ENCODE measurements around the gene VSIG8.

Gene VSIG8

GRCh38 chr1:159856576-159856975 lies 5.9 kb downstream of the VSIG8 start:
- DNase-seq (ENCODE audit: low read depth): no peak

DNA sequence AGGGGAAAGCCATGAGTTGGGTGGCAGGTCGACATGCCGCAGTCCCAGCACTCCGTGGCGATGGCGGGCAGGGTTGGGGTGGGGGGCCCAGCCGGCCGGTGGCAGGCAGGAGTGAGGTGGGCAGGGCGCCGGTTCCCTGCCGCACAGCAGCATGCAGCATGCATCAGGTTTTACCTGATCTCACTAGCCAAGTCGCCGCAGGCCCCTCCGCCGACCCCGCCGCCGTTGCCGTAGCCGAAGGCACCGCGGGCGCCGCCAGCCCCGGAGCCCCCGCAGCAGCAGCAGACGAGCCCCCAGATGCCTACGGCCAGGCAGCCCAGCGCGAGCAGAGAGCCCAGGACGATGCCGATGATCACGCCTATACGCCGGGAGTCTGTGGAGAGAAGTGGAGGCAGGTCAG lies 6.7 kb downstream of the VSIG8 start:
- DNase-seq (ENCODE audit: low read depth): no peak

- peak; percentile 71 for DNase-seq (ENCODE audit: low read depth)
Observed at GRCh38 chr1:159854693-159855192, 7.7 kb downstream of the VSIG8 start.

DNA sequence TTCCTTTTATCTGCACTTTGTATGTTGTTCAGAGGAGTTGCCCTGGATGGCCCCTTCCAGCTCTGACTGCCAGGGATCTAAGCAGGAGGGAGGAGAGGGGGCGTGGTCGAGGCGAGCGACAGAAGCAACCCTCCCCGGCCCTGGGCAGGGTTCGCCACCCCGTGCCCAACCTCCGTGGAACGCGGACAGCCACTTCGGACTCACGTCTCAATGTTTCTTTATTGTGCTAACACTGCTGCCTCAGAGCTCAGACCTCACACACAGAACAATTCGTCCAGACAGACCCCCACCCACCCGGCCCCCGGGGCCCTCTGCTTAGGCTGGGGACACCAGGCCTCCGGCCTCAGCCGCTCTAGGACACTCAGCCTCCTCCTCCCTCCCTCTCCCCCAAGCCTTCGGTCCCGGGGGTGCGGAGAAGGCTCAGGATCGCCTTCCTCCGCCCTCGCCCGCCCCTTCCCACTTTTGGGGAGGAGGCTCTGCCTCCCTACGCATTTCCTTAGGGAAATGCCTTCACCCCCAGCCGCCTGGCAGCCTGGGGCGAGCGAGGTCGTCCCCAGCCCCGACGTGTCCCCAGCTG lies 8.3 kb downstream of the VSIG8 start:
- DNase-seq (ENCODE audit: low read depth): no peak

- no peak for DNase-seq (ENCODE audit: low read depth)
Observed at GRCh38 chr1:159853417-159854115, 8.9 kb downstream of the VSIG8 start.

DNA sequence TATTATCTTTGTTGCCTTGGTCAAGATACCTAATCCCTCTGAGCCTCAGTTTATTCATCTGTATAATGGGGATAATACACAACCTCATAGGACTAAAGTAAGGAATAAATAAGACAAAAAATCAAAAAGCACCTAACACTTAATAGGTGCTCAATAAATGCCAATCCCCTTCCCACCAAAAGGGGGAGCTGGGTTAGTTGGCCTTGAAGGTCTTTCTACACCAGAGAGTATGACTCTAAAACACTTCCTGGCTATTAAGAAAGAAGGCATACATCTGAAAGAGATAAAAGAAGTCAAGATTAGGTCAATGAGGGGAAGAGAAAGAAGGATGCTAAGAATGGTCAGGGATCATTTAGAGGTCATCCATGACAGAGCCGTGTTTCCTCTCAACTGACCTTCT lies 11.1 kb downstream of the VSIG8 start:
- DNase-seq (ENCODE audit: low read depth): no peak

DNA sequence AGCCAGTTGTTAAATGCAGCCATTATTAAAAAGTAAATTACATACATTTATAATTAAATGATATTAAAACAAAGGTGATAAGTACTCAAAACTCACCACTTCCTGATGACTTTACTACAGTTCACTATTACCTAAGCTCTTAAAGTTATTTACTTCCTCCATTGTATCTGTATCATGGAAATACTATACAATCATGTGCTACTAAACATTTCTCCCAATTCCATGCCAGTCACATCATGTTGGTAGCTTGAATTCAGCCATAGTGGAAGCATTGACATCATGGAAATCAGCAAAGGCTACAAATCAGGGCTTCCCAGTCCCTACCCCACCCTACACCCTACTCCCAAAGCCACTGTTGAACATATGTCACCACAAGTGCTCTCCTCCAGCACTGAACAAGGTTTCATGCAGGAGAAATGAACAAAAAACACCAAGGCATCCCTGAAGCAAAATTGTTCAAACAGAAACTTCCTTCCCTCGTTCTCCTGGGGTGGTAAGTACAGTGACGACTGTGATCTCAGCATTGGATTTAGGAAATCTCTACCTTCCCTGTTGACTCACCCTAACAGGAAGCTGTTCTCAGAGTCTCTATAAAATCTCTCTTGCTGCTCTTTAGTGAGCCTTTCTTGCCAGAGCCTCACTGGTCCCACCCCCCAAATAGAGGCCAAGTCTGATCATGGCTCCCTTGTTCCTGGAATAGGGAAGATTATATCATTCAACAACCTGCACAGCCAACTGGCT lies 12.7 kb downstream of the VSIG8 start:
- no peak for DNase-seq (ENCODE audit: low read depth)

DNA sequence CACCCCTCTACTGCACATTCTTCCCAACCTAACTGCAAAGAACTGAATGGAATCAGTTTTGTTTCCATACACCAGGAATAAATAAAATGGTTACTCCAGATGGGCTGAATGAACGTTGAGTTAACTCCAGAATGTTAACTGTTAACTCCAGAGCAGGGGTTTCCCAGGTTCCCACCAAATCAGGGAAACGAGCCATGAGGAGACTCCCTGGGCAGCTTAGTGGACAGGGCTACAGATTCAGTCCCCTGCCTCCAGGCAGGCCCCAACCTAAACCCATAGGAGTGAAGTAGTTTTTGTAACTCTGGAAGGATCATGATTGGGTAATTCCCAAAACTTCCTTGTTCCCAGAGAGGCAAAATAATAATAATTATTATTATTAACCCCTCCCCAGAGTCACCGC lies 14.1 kb downstream of the VSIG8 start:
- no peak for DNase-seq (ENCODE audit: low read depth)

- no peak for DNase-seq (ENCODE audit: low read depth)
Observed at GRCh38 chr1:159847231-159847630, 15.2 kb downstream of the VSIG8 start.

DNA sequence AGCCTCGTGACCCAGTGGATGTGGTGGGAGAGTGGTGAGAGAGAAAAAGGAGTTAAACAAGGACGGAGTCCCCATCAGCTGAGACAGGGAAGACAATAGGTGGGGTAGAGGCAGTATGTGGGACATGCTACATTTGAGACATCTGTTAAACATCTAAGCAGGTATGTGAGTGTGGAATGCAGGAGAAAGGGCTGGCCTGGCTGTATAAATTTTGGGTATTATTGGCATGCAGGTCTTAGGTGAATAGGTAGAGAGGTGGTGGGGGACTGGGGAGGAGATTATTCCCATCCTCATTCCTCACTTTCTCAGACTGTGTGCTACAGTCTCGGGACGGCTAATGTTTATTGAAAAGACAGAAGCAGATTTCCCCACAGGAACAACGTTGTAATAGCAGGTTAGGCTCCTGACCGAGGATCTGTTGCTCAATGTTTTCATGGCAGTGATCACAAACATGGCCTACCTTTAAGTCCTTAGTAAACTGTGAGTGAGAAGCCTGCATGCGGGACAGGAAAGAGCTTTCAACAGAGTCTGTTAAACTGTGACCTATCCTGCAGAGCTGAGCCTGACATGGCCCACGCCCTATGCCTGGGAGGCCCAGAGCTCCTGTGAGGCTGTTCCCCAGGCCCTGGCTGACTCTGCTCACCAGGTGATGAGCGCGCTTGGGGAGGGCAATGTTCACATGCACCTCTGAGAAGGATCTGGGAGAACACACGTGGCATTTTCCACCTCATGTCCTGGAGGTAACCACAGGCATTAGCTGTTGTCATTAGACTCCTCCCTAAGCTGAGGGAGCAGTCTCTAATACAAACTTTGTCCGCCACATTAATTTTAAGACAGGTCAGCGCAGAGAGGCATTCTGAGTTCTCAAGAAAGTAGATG lies 16.5 kb downstream of the VSIG8 start:
- no peak for DNase-seq (ENCODE audit: low read depth)

DNA sequence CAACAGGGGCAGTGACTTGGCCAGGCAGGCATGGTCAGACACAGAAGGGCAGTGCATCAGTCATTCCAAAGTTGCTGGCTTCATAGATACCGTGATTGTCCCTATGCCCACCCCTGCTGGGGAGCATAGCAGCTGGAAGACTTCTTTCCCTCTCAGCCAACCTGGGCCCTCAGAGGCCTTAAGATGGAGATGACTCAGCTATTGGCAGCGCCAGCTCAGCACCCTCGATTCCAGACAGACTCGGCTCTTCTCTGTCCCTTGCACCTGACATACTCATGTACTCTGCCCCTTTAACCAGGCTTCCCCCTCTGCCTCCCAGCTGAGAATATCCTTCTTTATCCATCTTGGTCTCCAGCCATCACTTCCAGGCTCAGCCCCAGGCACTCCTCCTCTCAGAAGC lies 19.0 kb downstream of the VSIG8 start:
- no peak for DNase-seq (ENCODE audit: low read depth)

DNA sequence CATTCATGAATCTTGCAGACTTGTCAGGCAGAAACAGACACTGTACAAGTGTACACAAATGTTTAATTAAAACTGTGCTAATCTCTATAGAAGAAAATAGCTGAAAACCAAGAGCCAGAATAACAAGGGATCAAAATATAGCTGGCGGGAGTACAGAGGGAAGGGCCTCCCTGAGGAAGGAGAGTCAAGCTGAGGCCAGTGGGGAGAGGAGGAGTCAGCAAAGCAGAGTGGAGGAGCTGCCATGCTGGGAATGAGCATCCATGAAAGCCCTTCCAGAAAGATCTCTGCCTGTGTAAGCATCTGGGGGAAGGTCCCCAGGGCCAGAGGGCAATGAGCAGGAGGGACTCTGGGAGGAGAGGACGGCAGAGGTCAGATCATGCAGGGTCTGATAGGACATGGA lies 20.7 kb downstream of the VSIG8 start:
- DNase-seq (ENCODE audit: low read depth): no peak

- no peak for DNase-seq (ENCODE audit: low read depth)
Observed at GRCh38 chr1:159839116-159839849, 23.2 kb downstream of the VSIG8 start.

DNA sequence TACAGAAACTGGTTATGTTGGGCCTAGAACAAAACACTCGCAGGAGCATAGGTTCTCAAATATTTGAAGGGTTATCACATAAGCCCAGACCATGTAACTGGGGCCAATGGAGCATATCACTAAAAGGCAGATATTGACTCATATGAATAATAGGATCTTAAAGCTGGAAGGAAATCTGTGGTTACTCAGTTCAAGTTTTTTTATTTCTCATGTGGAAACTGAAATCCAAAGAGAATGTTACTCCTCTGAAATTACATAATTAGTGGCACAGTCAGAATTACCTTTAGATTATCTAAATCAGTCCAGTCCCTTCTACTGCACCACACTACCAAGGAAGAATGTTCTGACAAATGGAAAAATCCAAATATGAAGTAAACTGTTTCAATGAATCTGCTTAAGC lies 23.7 kb downstream of the VSIG8 start:
- no peak for DNase-seq (ENCODE audit: low read depth)

GRCh38 chr1:159835862-159836525 lies 26.5 kb downstream of the VSIG8 start:
- no peak for DNase-seq (ENCODE audit: low read depth)

DNA sequence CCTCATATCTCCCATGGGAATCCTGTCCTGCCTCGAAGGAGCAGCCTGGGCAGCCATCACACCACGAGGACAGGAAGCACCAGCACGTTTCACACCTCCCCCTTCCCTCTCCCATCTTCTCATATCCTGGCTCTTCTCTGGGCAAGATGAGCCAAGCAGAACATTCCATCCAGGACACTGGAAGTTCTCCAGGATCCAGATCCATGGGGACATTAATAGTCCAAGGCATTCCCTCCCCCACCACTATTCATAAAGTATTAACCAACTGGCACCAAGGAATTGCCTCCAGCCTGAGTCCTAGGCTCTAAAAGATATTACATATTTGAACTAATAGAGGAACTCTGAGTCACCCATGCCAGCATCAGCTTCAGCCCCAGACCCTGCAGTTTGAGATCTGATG lies 27.1 kb downstream of the VSIG8 start:
- no peak for DNase-seq (ENCODE audit: low read depth)

DNA sequence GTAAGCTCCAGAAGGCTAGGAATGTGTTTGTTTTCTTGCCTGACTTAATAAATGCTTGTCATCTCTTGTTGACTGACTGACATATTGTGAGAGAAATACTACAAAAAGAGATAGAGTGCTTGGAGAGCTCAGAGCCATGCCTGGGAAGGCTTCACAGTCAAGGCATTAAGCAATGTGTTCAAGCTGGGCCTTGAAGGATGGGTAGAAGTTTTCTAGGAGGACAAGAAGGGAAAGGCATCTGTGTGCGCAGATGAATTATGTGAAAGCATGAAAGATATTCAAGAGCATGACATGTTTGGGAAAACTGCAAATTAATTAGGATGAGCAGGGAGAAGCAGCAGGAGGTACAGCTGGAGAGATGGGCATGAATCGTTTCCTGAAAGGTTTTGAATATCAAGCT lies 30.1 kb downstream of the VSIG8 start:
- DNase-seq (ENCODE audit: low read depth): no peak

GRCh38 chr1:159831412-159832141 lies 30.9 kb downstream of the VSIG8 start:
- DNase-seq (ENCODE audit: low read depth): no peak

DNA sequence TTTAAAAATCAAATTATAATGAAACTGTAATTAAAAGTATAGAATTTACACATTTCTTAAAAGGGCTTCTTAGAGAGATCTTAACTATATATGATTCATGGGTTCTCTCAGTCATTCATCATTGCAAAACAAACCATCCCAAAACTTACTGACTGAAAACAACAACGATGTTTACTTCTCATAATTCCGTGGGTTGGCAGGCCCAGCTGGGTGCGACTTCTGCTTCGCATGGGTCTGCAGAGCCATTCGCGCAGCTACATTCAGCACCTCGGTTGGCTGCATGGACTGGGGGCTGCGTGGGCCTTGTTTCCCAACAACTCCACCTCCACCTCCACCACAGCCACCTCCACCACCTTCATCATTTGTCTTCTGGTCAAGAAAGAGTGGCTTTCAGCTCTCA lies 31.7 kb downstream of the VSIG8 start:
- no peak for DNase-seq (ENCODE audit: low read depth)

DNA sequence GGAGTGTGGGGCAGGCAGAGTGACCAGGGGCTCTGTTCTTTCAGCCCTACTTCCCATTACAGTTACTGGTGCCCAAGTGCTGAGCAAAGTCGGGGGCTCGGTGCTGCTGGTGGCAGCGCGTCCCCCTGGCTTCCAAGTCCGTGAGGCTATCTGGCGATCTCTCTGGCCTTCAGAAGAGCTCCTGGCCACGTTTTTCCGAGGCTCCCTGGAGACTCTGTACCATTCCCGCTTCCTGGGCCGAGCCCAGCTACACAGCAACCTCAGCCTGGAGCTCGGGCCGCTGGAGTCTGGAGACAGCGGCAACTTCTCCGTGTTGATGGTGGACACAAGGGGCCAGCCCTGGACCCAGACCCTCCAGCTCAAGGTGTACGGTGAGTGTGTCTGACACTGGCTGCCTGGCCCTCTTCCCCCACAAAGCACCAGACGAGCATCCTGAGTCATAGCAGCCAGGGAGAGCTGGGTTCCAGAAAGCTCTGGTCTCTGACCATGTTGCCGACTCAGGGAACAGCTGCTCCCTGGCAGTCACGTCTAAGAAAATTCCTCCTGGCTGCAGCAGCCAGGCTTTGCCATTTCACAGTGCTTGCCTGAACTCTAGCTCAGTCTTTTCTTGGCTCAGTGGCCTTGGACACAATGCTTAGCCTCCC lies 32.5 kb downstream of the VSIG8 start:
- no peak for DNase-seq (ENCODE audit: low read depth)

Measured in stimulated activated CD8-positive, alpha-beta memory T cell treated with anti-CD3 and anti-CD28 coated beads, Interleukin-4, amount 100 ng/mL, for 24 hours (primary cell).